ENCODE measurements around the gene TBL1X.
"Not testable (repeated sequence)": the region's sequence is repeated elsewhere in the genome, so short reads cannot be mapped to it uniquely, and the experiment has no call there.

TBL1X gene

GRCh38 chrX:9459186-9459748 lies 5.6 kb upstream of the TBL1X start:
- no peak for DNase-seq

- DNase-seq = no peak
Measured at GRCh38 chrX:9461087-9461486, 3.8 kb upstream of the TBL1X start.

- DNase-seq = no peak
Measured at GRCh38 chrX:9462456-9462855, 2.4 kb upstream of the TBL1X start.

GRCh38 chrX:9465380-9466123 lies 694 bp downstream of the TBL1X start:
- DNase-seq = peak; percentile 45

GRCh38 chrX:9466124-9466495 lies 1.3 kb downstream of the TBL1X start:
- DNase-seq = no peak

- DNase-seq = no peak
Measured at GRCh38 chrX:9466736-9467135, 1.9 kb downstream of the TBL1X start.

- DNase-seq = no peak
Measured at GRCh38 chrX:9467146-9467545, 2.3 kb downstream of the TBL1X start.

GRCh38 chrX:9467751-9468150 lies 2.9 kb downstream of the TBL1X start:
- DNase-seq = no peak

GRCh38 chrX:9471571-9471985 lies 6.7 kb downstream of the TBL1X start:
- no peak for DNase-seq

GRCh38 chrX:9473708-9474107 lies 8.8 kb downstream of the TBL1X start:
- no peak for DNase-seq

- not testable (repeated sequence) for DNase-seq
Measured at GRCh38 chrX:9475417-9475816, 10.6 kb downstream of the TBL1X start.

GRCh38 chrX:9475984-9476383 lies 11.1 kb downstream of the TBL1X start:
- DNase-seq = no peak

- no peak for DNase-seq
Measured at GRCh38 chrX:9476810-9477575, 12.1 kb downstream of the TBL1X start.

GRCh38 chrX:9482408-9482807 lies 17.6 kb downstream of the TBL1X start:
- no peak for DNase-seq

GRCh38 chrX:9482837-9483236 lies 18.0 kb downstream of the TBL1X start:
- no peak for DNase-seq

GRCh38 chrX:9483376-9483775 lies 18.5 kb downstream of the TBL1X start:
- no peak for DNase-seq

- DNase-seq = no peak
Measured at GRCh38 chrX:9486786-9487387, 22.0 kb downstream of the TBL1X start.

- no peak for DNase-seq
Measured at GRCh38 chrX:9488586-9488985, 23.7 kb downstream of the TBL1X start.

GRCh38 chrX:9489234-9489633 lies 24.4 kb downstream of the TBL1X start:
- DNase-seq = no peak

GRCh38 chrX:9492901-9493300 lies 28.0 kb downstream of the TBL1X start:
- DNase-seq = no peak

- no peak for DNase-seq
Measured at GRCh38 chrX:9493936-9494335, 29.1 kb downstream of the TBL1X start.

GRCh38 chrX:9494771-9495170 lies 29.9 kb downstream of the TBL1X start:
- DNase-seq = no peak

GRCh38 chrX:9495496-9495895 lies 30.6 kb downstream of the TBL1X start:
- no peak for DNase-seq

GRCh38 chrX:9498236-9498635 lies 33.4 kb downstream of the TBL1X start:
- DNase-seq = no peak

Data from CD4-positive, alpha-beta T cell treated with Interleukin-10 for 1 hour (primary cell).